NOMO-1 (cell line): ENCODE results near the gene ARHGAP26.
A peak's percentile ranks its signal among the peaks of the same experiment; 100 is the strongest.

Experiments used
- DNase-seq, 2 experiments: peaks; one replicate each; lab custom pipeline; 2025; ENCODE audit not compliant: unreplicated experiment in 2 of 2; lab: John Stamatoyannopoulos, UW

The ARHGAP26 gene

GRCh38 chr5:142826741-142827492 lies 56.7 kb downstream of the ARHGAP26 start:
- peak; percentile 53 to 70 for DNase-seq

- DNase-seq, result peak in 1 of 2 experiments; percentile 19
Measured at GRCh38 chr5:142827934-142828576, 57.9 kb downstream of the ARHGAP26 start.

- no peak for DNase-seq
Measured at GRCh38 chr5:142828797-142829535, 58.8 kb downstream of the ARHGAP26 start.

- no peak for DNase-seq
Measured at GRCh38 chr5:142829801-142830220, 59.6 kb downstream of the ARHGAP26 start.

GRCh38 chr5:142830241-142831008 lies 60.2 kb downstream of the ARHGAP26 start:
- DNase-seq, result no peak

- no peak for DNase-seq
Measured at GRCh38 chr5:142831009-142831383, 60.8 kb downstream of the ARHGAP26 start.

- DNase-seq, result no peak
Measured at GRCh38 chr5:142832263-142832662, 62.1 kb downstream of the ARHGAP26 start.

GRCh38 chr5:142833517-142834449 lies 63.6 kb downstream of the ARHGAP26 start:
- DNase-seq, result no peak

- DNase-seq, result no peak
Measured at GRCh38 chr5:142834504-142834903, 64.3 kb downstream of the ARHGAP26 start.

- DNase-seq, result no peak
Measured at GRCh38 chr5:142835540-142835939, 65.4 kb downstream of the ARHGAP26 start.

GRCh38 chr5:142836048-142836447 lies 65.9 kb downstream of the ARHGAP26 start:
- DNase-seq, result no peak

- peak; percentile 69 to 91 for DNase-seq
Measured at GRCh38 chr5:142837081-142837725, 67.0 kb downstream of the ARHGAP26 start.

- no peak for DNase-seq
Measured at GRCh38 chr5:142838845-142839244, 68.7 kb downstream of the ARHGAP26 start.

GRCh38 chr5:142839711-142840346 lies 69.7 kb downstream of the ARHGAP26 start:
- DNase-seq, result peak in 1 of 2 experiments; percentile 21

GRCh38 chr5:142840575-142840974 lies 70.4 kb downstream of the ARHGAP26 start:
- DNase-seq, result peak in 1 of 2 experiments; percentile 33

- DNase-seq, result no peak
Measured at GRCh38 chr5:142841511-142842265, 71.5 kb downstream of the ARHGAP26 start.

GRCh38 chr5:142842994-142843905 lies 73.1 kb downstream of the ARHGAP26 start:
- DNase-seq, result no peak
